GM12873 (cell line): ENCODE measurements around the gene PPP1R27.

ENCODE experiments used
- TF ChIP-seq, protein P1 (sequence below): IDR thresholded peaks from 2 replicates; pipeline ENCODE4 v1.5.1; 2012; ENCODE audit warnings: low read depth, mild to moderate bottlenecking, moderate library complexity, low read length, control low read depth; ENCODE audit not compliant: insufficient read depth; ENCODE audit errors: missing control alignments

The PPP1R27 gene

DNA sequence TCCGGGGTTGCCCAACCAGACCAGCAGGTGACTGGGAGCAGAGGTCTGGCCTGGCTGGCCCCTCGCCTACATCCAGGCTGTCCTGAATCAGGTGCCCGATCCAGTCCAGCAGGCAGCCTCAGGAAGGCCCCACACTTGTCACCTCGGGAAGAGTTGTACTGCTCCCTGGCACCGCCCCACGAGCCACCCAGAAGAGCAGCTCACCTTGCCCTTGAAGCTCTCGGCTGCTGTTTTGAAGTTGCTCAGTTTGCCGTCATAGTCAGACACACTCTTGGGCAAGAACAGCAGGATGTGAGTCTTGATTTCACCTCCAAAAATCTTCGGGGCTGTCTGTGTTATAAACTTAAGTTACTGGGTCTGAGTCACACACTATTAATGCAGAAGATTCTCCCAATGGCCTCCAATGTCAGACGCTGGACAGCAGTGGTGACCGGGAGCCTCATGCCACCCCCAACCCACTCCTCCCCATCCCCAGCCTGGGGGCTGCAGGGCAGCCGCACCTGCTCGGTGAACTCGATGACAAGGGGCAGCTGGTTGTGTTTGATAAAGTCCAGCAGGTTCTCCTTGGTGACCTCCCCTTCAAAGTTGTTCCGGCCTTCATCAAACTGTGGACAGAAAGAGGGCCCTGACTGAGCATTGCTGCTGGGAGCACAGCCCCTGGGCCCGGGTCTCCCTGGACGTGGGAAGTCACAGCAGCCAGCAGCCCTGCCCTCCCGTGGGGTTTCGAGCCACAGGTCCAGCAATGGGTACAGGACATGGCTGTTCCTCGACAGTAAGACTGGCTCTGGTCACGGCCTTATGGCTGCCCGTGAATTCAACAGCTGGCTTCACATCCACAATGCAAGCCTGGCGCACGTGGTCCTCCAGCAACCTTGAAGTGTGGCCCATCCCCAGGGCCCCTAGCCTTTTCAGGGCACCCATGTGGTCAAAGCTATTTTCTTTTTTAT, 12.2 kb upstream of the PPP1R27 start:
- TF ChIP-seq, protein P1, sequence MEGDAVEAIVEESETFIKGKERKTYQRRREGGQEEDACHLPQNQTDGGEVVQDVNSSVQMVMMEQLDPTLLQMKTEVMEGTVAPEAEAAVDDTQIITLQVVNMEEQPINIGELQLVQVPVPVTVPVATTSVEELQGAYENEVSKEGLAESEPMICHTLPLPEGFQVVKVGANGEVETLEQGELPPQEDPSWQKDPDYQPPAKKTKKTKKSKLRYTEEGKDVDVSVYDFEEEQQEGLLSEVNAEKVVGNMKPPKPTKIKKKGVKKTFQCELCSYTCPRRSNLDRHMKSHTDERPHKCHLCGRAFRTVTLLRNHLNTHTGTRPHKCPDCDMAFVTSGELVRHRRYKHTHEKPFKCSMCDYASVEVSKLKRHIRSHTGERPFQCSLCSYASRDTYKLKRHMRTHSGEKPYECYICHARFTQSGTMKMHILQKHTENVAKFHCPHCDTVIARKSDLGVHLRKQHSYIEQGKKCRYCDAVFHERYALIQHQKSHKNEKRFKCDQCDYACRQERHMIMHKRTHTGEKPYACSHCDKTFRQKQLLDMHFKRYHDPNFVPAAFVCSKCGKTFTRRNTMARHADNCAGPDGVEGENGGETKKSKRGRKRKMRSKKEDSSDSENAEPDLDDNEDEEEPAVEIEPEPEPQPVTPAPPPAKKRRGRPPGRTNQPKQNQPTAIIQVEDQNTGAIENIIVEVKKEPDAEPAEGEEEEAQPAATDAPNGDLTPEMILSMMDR: no peak

DNA sequence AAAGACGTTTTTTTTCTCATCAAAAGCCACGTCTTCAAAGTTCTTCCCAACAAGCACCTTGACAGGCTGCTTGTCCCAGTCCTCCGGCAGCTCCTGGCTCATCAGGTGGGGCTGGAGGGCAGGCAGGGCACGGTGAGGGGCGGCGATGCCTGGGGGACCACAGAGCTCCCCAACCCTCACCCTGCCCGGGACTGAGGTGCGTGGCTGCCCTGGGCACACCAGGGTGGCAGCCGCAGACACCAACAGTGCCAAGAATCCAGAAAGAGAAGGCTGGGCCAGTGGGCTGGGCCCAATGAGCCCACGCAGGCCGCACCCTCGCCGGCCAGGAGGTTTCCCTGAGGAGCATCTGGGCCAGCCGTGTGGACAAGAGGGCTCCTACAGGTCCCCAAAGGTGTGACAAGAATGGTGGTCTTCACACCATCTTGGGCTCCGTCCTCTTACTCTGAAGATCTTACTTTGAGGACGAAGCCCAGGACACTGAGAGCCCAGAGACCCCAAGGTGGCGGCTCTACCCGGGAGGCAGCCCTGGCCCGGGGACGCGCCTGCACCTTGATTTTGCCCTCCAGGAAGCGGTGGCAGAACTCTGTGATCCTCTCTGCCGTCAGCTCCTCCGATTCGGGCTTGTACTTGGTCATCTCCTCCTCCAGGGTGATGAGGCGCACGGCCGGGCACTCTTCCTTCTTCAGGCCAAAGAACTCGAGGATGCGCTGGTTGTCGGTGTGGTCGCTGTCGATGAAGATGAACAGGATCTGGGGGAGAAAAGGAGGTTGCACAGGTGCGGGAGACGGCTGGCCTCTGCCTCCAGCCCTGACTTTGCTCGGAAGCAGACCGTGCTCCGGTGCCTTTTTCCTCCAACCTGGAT, 11.3 kb upstream of the PPP1R27 start:
- TF ChIP-seq, protein P1: no peak

DNA sequence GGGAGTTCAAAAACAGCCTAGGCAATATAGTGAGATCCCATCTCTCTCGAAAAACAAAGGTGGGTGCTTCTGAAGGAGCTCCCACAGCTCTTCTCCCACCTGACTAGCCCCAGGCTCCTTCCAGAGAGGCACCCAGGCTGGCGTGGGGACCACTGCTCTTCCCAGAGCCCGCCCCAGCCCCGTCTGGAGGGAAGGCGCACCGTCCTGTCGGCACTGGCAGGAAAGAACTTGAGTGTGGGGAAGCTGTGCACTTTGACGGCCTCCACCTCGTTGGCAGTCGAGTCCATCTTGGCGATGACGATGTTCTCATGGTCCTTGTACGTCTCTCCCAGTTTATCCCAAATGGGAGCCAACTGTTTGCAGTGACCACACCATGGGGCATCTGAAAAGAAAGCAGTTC, 10.5 kb upstream of the PPP1R27 start:
- TF ChIP-seq, protein P1: no peak

- TF ChIP-seq, protein P1: no peak
Observed at GRCh38 chr17:81844887-81845286, 10.0 kb upstream of the PPP1R27 start.

- TF ChIP-seq, protein P1: no peak
Observed at GRCh38 chr17:81844327-81844851, 9.5 kb upstream of the PPP1R27 start.

- TF ChIP-seq, protein P1: no peak
Observed at GRCh38 chr17:81843713-81844326, 9.0 kb upstream of the PPP1R27 start.
